SU-DHL-6 (cell line): ENCODE measurements around the gene REXO1.
A peak's percentile ranks its signal among the peaks of the same experiment; 100 is the strongest.

Source experiments
- CTCF ChIP-seq: fragments of 200-600 bp; sonication (generic); IDR thresholded peaks from one replicate; pipeline ENCODE4 v1.5.1; 2017; ENCODE audit warnings: antibody characterized with exemption, mild to moderate bottlenecking, low read length, moderate library complexity; ENCODE audit not compliant: insufficient read depth, poor library complexity, severe bottlenecking
- EZH2phosphoT487 ChIP-seq: fragments of 200-600 bp; sonication (generic), shearing (Covaris generic); conservative IDR thresholded peaks from 2 replicates; pipeline ENCODE4 v1.6.1; 2018; ENCODE audit warnings: mild to moderate bottlenecking, antibody characterized with exemption, low read length, moderate library complexity, mixed read lengths

- TF ChIP-seq EZH2phosphoT487 (no peak), CTCF (peak; percentile 82)
These were observed 5.2 kb upstream of the REXO1 start for GRCh38 chr19:1853295-1854038.
